Cardiac muscle cell (in vitro differentiated cells and primary cell): ENCODE measurements around the gene MYBPC2. TPM values are rescaled to one million over a fixed set of nuclear protein-coding genes. Genes with fewer than 3 reads are reported as not detected.

Source experiments
- DNase-seq, 2 donors: peaks; one replicate each; pipeline versions ENCODE4 v3.0.0 to v3.0.0-alpha.2; 2010 to 2017; ENCODE audit warnings: low read depth in 1 of 2, low spot score in 1 of 2
- H3K27ac ChIP-seq: fragments of 200-600 bp; sonication (generic); 2 replicates; pipeline ENCODE4 v1.5.1; 2016
- H3K27me3 ChIP-seq: fragments of 200-600 bp; sonication (generic); 2 replicates; pipeline ENCODE4 v1.6.0; 2016; ENCODE audit warnings: control low read depth
- H3K36me3 ChIP-seq: fragments of 200-600 bp; sonication (generic); 2 replicates; pipeline ENCODE4 v1.5.1; 2016; ENCODE audit warnings: control low read depth
- H3K4me1 ChIP-seq: fragments of 200-600 bp; sonication (generic); 2 replicates; pipeline ENCODE4 v1.8.1; 2017; ENCODE audit warnings: low read depth, mild to moderate bottlenecking, mixed run types
- H3K4me3 ChIP-seq: fragments of 200-600 bp; sonication (generic); 2 replicates; pipeline ENCODE4 v1.5.1; 2016; ENCODE audit warnings: mild to moderate bottlenecking
- H3K9me3 ChIP-seq: fragments of 200-600 bp; sonication (generic); 2 replicates; pipeline ENCODE4 v1.5.1; 2017; ENCODE audit warnings: low read depth, mild to moderate bottlenecking, control low read depth
- CTCF ChIP-seq: IDR thresholded peaks from 2 replicates; pipeline ENCODE4 v1.5.1; 2012; ENCODE audit warnings: low read depth, mild to moderate bottlenecking, low read length
- polyA plus RNA-seq: library from polyadenylated mRNA; unstranded; fragments of >200 nt; fragmentation: Nextera tagmentation; extraction: Ambion mirVana; gene quantifications from 2 replicates; pipeline ENCODE4 v1.2.1, GENCODE V29; 2016
- total RNA-seq: library from RNA; depleted of rRNA; stranded (reverse); fragments of >200 nt; gene quantifications from 2 replicates; pipeline ENCODE4 v1.2.3, GENCODE V29; 2016

The MYBPC2 gene
- total and polyA plus RNA-seq, 2 experiments from 2014 or later: 0.18 to 0.31 TPM

GRCh38 chr19:50394017-50394416, 38.7 kb upstream of the MYBPC2 start:
- Histone ChIP-seq H3K27me3 (no peaks in the 10 kb centered on the region), H3K9me3 (no peaks in the 10 kb centered on the region), H3K27ac (no peak overlapping the region), H3K36me3 (no peaks in the 10 kb centered on the region), H3K4me3 (no peak overlapping the region), H3K4me1 (no peaks in the 10 kb centered on the region)
- no peak for DNase-seq
- no peak for TF ChIP-seq CTCF

- H3K36me3 ChIP-seq: no peaks in the 10 kb centered on the region
- TF ChIP-seq CTCF: no peak
- no peaks in the 10 kb centered on the region for H3K4me1 ChIP-seq
- no peaks in the 10 kb centered on the region for H3K9me3 ChIP-seq
- no peaks in the 10 kb centered on the region for H3K27me3 ChIP-seq
- no peak overlapping the region for H3K4me3 ChIP-seq
- no peak overlapping the region for H3K27ac ChIP-seq
- no peak for DNase-seq
Observed at GRCh38 chr19:50398675-50399367, 33.9 kb upstream of the MYBPC2 start.

- no peaks in the 10 kb centered on the region for H3K36me3 ChIP-seq
- TF ChIP-seq CTCF: no peak
- no peaks in the 10 kb centered on the region for H3K4me1 ChIP-seq
- no peak overlapping the region for H3K27ac ChIP-seq
- DNase-seq: no peak
- H3K4me3 ChIP-seq: no peak overlapping the region
- H3K27me3 ChIP-seq: no peaks in the 10 kb centered on the region
- H3K9me3 ChIP-seq: no peaks in the 10 kb centered on the region
Observed at GRCh38 chr19:50399368-50399745, 33.3 kb upstream of the MYBPC2 start.

GRCh38 chr19:50401605-50402450, 30.9 kb upstream of the MYBPC2 start:
- no peaks in the 10 kb centered on the region for H3K36me3 ChIP-seq
- DNase-seq: no peak

More at GRCh38 chr19:50401605-50402450, 30.9 kb upstream of the MYBPC2 start:
- Histone ChIP-seq H3K4me3 (no peak overlapping the region), H3K27ac (no peak overlapping the region), H3K4me1 (no peaks in the 10 kb centered on the region), H3K27me3 (no peaks in the 10 kb centered on the region), H3K9me3 (no peaks in the 10 kb centered on the region)
- no peak for TF ChIP-seq CTCF
